OCI-M1 (cell line): ENCODE data around the gene POC5.
A peak's percentile ranks its signal among the peaks of the same experiment; 100 is the strongest.
"Not testable (repeated sequence)": the region's sequence is repeated elsewhere in the genome, so short reads cannot be mapped to it uniquely, and the experiment has no call there.

ENCODE experiments used
- DNase-seq: peaks from one replicate; lab custom pipeline; 2025; lab: John Stamatoyannopoulos, UW

POC5 gene, protein sequence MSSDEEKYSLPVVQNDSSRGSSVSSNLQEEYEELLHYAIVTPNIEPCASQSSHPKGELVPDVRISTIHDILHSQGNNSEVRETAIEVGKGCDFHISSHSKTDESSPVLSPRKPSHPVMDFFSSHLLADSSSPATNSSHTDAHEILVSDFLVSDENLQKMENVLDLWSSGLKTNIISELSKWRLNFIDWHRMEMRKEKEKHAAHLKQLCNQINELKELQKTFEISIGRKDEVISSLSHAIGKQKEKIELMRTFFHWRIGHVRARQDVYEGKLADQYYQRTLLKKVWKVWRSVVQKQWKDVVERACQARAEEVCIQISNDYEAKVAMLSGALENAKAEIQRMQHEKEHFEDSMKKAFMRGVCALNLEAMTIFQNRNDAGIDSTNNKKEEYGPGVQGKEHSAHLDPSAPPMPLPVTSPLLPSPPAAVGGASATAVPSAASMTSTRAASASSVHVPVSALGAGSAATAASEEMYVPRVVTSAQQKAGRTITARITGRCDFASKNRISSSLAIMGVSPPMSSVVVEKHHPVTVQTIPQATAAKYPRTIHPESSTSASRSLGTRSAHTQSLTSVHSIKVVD

DNA sequence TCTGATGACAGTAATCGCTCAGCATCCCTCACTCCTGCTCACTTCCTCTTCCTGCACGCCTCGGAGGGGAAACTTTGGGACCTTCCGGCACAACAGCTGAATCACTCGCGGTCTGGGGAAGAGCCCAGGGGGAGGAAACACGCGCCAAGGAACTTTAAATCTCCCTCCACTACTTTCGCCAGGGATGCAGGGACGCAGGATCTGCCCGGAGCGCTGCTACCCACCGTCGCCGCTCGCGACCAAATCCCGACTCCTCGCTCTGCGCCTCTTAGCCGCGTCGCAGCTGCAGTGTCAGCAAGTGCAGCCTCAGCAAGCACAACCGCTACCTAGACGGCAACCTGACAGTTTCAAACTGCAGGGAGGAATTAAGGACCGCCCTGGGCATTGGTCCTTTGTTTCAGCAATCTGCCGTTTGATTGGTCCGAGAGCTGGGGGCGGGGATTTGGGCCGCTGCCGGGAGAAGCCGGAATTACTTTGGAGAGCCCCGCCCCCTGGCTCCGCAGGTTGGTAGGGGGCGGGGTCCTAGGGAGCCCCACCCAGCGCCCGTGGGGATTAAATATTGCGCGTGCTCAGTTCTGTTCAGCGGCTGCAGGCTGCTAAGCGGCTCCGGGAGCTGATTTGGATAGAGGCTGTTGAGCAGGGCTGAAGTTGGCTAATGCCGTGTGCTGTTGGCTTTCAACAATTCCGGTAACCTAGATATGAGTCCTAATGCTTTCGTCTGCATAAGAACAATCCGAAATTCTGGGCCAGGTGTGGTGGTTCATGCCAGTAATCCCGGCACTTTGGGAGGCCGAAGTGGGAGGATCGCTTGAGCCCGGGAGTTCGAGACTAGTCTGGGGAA is at the start of gene POC5:
Gene POC5, minus strand, starts transcription at position 356 of the 841 bp plus-strand sequence. CDS start 4,500 bp downstream, outside the sequence.
- peak; percentile 99 for DNase-seq

DNA sequence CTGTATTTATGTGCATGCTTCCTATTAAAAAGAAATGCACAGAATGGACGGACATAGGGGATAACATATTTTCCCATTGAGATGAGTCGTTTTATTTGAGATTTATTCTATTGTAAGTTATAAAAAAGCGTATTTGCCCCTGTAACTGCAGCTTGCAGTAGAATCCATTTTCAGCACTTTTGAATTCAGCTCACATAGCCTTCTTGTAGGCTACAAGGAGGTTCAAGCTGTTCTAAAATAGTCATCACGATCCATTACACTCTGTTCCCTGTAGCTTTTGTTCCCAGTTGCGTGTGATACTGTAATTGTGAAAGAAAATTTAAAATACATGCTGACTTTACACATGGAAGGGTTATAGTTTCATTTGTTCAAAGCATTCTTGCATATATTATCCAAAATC is 40.9 kb upstream of the POC5 start:
- DNase-seq, result no peak

DNA sequence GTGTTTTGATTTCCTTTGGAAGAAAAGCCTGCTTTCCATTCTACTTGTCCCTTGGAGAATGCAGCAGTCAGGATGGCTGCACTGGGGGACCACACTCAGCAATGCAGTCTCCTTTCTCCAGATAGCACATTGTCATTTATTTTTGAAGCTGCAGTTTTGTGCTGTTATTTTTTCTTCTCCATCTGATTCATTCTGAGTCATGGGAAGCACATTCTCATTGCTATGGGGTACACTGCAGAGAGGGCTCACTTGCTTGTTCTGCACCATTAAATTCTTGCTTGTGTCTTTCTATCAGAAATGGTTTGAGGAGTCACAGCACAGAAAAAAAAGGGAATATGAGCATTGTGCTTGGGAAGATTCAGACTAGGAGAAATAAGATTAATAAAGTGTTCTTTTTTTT is 39.7 kb upstream of the POC5 start:
- DNase-seq, result no peak

DNA sequence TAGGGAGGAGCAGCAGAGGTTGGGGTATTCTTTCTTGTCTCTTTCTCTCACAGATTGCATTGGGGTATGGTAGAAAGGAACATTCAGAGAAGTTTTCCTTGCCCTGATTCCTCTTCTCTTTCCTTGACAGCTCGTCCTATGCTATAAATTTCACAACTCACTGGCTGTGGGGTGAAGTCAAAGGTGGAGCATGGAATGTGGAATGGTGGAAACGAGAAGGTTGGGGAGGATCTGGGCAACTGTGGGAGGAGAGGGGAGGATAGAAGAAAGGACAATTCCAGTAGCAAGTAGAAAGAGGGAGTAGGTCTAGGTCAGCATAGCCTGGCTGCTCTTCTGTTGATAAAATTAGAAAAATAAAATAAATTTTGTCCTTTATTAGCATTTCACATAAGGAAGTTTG is 39.0 kb upstream of the POC5 start:
- DNase-seq, result no peak

DNA sequence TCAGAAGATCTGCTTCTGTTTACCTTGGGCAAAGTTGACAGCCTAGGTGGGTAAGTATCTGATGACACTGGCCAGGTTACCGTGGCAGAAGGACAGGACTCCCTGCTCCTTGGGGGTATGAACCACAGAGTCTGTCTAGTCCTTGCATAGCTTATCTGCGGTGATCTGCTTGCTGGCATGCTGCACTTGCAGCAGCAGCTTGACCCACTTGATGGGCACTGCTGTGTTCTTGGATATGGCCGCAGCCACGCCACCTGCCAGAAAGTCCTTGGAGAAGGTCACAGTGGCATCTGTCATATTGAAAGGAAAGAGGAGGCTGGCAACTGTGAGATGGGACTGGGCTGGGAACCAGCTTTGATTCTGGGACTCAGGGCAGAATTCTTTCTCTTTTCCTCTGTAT is 35.9 kb upstream of the POC5 start:
- no peak for DNase-seq

DNA sequence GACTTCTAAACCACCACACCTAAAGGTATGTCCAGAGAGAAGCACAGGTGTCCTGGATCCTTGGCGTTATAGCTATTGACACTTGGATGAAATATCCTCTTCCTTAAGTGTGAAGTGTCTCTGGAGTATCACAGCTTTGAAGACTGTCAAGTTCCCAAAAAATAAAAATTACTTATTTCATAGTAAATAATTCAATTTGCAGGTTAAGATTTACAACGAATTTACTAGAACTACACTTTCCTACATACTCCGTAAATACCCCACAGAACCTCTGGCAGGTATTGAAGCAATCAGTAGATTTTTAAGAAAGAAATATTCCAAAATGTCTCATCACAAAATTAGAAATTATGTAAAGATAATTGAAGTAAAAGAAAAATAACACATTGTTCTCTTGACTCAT is 27.1 kb upstream of the POC5 start:
- no peak for DNase-seq

DNA sequence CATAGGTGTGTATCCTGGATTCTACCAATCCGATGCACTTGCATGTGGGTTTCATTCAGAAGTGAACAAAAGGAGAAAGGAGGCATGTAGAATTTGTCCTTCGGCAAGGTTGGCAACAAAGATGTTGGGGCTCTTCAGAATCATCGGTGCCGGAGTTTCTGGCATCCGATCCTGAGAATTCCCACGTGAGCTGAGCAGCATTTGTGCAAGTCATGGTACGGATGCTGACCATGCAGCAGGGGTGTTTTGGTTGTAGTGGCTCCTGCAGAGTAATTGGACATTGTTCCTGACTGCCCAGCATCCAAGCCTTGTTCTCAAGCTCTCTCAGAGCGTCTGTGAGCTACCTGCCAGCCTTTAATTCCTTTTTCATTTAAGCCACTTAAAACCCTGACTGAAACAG is 19.0 kb upstream of the POC5 start:
- no peak for DNase-seq

DNA sequence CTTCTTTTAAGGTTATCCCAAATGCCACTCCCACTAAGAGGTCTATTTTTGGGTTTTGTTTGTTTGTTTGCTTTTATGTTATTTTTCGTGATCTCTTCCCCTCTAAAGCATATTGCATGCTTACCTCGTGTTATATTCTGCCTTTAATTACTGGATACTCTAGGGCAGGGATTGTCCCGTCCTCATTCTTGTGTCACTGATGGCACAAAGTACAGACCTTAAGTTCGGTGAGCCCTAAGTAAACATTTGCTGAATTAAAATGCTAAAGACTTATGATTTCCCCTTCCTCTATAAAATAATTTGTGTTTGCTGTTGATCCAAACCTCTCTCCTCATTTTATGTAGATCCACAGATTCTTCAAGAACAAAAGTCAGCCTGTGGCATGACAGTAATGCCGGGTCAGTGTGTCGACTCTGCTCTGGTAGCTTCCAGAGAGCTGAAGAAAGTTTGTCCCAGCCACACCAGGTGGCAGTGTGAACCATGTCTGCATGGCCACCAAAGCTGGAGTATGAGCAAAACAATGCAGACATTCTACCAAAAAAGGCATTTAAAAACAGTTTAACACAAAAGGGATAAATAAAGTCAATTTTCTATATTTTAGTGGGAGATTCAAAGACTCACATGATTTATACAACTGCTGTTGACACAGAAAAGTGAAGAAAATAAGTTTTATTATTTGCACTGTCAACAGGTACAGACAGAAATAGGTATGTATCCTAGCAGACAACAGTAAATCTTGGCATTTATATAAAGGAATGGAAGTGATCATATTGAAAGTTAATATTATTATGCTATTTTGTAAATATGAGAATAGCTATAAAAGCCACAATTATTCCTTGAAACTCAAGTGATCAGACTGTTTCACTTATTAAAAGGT is 17.9 kb upstream of the POC5 start:
- DNase-seq, result peak; percentile 50

DNA sequence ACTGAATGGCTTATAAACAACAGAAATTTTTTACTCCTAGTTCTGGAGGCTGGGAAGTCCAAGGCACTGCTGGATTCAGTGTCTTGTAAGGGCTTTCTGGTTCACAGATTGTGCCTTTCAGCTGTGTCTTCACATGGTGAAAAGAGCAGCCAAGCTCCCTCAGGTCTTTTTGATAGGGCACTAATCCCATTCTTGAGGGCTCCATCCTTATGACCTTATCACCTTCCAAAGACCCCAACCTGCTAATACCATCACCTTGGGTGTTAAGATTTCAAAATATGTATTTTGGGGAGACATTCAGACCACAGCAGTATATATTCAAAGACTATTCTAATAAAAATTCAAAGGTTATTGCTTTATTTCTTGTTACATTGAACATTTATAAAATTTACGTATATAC is 16.5 kb upstream of the POC5 start:
- DNase-seq, result no peak

DNA sequence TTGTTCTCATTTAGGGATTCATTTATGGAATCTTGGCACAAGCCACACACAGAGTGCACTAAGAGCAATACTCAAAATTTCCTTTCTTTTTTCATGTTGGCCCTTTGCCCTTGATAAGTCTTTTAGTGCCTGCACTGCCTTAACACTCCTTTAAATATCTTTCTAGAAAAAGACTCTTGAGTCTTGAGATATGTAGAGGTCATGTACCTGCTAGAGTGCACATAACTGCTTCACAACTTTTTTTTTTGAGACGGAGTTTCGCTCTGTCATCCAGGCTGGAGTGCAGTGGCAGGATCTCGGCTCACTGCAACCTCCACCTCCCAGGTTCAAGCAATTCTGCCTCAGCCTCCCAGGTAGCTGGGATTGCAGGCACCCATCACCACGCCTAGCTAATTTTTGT is 14.3 kb upstream of the POC5 start:
- DNase-seq, result not testable (repeated sequence)

DNA sequence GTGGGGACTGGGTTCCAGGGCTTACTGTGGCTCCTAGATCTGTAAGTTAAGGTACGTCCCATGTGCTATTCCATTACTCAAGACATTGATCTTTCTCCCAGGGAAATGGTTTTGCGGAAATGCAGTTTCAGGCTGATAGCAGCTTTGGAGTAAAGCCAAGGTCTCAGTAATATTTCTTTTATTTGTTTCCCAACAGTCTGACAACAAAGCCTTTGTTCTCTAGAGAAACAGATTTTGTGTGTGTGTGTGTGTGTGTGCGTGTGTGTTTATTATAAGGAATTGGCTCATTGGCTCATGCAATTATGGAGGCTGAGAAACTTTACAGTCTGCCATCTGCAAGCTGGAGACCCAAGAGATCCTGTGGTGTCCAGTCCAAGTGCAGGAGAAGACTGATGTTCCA is 12.1 kb upstream of the POC5 start:
- no peak for DNase-seq

DNA sequence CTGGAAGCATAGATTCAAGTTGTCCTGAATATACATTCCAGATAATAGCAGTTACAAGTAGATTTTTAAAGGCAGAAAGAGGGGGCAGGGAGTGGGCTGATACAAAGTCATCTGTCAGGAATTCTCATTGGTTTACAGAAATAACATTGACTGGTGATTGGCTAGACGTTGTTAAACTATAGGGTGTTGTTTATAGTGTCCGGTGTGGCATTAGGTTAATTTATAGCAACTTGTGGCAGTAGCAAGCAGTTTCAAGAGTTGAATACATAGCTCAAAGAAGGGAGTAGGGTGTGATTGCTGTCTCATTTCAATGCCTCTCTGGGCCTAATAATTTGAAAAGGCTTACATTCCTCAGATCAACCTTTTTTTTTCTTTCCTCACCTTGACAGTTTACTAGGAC is 10.7 kb upstream of the POC5 start:
- DNase-seq, result no peak

DNA sequence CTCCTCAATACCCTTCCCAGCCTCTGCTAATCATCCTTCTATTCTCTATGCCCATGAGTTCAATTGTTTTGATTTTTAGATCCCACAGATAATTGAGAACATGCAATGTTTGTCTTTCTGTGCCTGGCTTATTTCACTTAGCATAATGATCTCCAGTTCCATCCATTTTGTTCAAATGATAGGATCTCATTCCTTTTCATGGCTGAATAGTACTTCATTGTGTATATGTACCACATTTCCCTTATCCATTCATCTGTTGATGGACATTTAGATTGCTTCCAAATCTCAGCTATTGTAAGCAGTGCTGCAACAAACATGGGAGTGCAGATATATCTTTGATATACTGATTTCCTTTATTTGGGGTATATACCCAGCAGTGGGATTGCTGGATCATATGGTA is 9.0 kb upstream of the POC5 start:
- DNase-seq, result not testable (repeated sequence)

DNA sequence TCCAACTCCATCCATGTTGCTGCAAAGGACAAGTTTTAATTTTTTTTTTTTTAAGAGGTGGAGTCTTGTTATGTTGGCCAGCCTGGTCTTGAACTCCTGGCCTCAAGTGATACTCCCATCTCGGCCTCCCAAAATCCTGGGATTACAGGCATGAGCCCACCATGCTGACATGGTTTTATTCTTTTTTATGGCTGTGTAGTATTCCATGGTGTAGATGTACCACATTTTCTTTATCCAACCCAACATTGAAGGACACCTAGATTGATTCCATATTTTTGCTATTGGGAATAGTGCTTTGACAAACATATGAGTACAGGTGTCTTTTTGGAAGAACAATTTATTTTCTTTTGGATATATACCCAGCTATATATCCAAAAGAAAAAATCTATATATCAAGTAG is 6.1 kb upstream of the POC5 start:
- DNase-seq, result no peak

DNA sequence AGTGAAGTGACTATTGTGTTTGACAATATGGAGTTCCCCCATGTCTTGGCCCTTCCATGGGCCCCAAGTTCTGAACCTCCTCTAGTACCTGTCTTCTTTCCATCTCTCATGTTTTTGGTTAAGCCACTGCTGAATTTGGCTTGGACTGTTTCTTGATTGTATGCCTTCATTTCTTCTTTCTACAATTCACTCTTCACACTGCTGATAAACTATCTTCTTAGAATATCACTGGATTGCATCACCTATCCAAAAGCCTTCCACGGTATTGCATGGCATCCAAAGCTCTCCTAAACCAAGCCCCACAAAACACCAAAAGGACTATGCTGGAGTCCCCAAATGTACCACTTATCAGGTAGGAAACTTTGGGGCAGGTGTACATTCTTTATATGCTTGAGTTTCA is 4.3 kb upstream of the POC5 start:
- no peak for DNase-seq

DNA sequence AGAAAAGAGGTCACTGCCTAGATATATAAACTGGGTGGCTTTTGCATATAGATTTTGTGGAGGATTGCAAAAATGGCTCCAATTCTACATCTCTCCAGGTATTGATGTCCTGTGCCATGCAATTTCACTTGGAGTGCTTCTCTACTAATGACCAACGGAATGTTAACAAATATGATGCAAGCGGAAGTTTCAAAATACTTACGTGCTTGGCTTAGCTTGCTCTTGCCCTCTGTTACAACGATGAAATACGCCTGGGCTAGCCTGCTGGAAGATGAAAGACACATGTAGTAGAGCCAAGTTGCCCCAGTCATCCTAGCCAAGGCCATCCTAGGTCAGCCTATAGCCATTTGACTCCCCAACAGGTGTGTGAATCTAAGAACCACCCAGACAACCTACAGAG is 3.6 kb upstream of the POC5 start:
- no peak for DNase-seq

DNA sequence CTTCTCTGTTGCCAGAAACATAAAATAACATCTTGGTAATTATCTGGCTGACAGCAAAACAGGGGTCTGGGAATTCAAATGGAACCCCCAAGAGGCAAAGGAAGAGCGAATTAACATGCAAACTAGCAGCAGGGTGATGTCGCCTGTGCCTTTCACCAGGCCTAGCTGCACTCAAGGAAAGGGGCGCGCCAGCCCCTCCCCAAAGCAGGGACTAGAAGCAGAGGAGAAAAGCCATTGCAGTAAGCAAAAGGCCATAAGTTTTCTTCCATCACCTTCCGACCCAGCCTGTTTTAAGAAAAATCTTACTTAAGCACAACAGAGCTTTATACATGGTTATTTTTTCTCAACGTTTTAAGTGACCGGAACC is 539 bp downstream of the POC5 start:
- no peak for DNase-seq

DNA sequence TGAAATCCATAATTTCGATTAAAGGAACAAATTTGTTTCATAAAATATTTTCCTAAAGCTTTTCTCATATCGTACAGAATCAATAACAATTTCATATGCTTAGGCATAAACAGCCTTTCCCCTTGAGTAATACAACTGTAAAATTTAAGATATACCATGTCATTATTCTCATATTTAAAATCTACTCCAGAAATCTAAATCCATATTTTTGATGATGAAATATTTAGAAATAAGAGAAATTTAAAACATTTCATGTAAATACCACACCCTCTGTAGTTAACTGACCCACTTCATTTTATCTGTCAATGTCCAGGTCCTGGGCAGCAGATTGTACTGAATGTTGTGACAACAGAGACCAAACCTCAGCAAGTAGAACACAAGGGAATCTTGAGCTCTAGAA is 5.1 kb downstream of the POC5 start:
- peak; percentile 65 for DNase-seq

DNA sequence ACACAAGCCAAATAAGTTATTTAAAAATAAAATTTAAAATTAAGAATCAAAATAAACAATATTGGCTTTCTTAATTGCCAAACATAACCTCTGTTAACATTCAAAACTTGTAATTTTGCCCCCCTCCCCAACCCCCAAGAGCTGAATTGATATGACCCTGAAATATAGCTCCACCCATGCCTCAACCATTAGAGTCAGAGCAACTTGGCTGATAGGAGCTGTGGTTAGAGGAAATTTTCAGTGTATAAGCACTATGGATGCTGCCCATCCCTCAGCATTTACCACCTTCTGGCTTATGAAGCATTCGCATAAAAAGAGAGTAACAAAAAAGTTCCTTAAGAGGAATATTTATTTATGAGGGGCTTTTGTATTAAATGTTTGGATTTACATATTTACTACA is 6.1 kb downstream of the POC5 start:
- DNase-seq, result peak; percentile 80

DNA sequence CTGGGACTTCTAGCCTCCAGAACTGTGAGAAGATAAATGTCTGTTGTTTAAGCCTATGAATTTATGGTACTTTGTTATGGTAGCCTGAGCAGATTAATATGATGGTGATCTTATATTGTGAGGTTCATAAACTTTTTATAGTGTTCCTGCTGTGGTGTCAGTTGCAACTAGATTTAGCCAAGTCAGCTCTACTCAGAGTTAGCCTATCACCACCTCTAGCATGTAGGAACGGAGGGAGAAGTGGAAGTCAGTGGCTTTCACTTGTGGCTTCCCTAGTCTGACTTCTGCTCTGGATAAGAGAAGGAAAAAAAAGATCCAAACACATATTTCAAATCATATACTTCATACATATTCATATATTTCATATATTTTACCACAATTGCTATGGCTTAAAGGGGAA is 6.6 kb downstream of the POC5 start:
- peak; percentile 88 for DNase-seq

DNA sequence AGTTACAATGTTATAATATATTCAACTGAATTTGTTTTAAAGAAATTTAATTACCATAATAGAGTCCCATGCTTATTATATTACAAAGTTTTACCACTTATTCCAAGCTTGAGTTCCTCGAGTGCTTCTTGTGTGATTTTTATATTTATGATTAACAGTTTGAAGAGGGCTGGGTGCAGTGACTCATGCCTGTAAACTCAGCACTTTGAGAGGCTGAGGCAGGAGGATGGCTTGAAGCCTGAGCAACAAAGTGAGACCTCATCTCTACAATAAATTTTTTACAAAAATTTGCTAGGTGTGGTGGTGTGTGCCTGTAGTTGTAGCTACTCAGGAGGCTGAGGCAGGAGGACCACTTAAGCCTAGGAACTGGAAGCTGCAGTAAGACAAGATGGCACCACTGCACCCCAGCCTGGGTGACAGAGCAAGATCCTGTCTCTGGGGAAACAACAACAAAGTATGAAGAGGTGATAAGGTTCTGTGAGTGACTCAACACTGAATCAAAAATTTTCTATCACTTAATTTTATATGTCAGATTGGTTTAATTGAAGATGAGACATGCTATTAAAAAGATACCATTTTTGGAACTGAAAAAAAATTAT is 9.2 kb downstream of the POC5 start:
- DNase-seq, result no peak

DNA sequence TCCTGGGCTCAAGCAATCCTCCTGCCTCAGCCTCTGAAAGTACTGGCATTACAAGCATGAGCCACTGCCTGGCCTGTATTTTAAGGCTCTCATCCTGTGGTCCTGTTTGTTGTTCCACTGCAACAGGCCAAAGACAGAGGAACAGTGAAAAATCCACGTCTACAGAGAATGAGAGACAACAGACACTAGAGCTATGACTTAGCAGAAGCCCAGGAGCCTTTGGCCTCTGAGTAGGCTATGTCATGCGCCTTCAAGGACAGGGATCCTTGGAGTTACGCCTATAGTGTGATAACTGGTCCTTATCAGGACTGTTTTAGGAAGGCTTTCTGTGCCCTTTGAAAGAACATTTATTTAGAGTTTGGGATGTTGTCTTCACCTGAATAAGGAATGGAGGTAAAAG is 10.5 kb downstream of the POC5 start:
- DNase-seq, result peak; percentile 60
